Measurements from ENCODE around the gene LRRFIP1.

The LRRFIP1 gene

GRCh38 chr2:237714690-237715458 lies 87.5 kb downstream of the LRRFIP1 start:
- H3K4me1 ChIP-seq (ENCODE audit: control insufficient read depth in 2 of 2, insufficient read depth in 2 of 2, low read length in 2 of 2): peaks cover 19 to 21% of the 10 kb centered on the region in 2 donors
- H3K27ac ChIP-seq (ENCODE audit: low read depth in 2 of 2, low read length in 2 of 2): peak overlapping the region; percentile 71 to 72
- H3K4me3 ChIP-seq (ENCODE audit: low read length in 2 of 2): peak overlapping the region; percentile 53 to 65
- H3K27me3 ChIP-seq (ENCODE audit: control insufficient read depth in 2 of 2, insufficient read depth in 2 of 2, low read length in 2 of 2): no peaks in the 10 kb centered on the region
- peaks cover 14 to 26% of the 10 kb centered on the region in 2 donors for H3K36me3 ChIP-seq (ENCODE audit: control insufficient read depth in 2 of 2, insufficient read depth in 2 of 2, low read length in 2 of 2)
- H3K9ac ChIP-seq (ENCODE audit: low read depth in 1 of 2, low read length in 2 of 2): peak overlapping the region; percentile 26 to 41
- no peaks in the 10 kb centered on the region for H3K9me3 ChIP-seq (ENCODE audit: control insufficient read depth in 2 of 2, low read length in 2 of 2)

GRCh38 chr2:237715459-237715947 lies 88.1 kb downstream of the LRRFIP1 start:
- peak overlapping the region; percentile 53 to 65 for H3K4me3 ChIP-seq (ENCODE audit: low read length in 2 of 2)
- H3K27ac ChIP-seq (ENCODE audit: low read depth in 2 of 2, low read length in 2 of 2): peak overlapping the region; percentile 71 to 72
- H3K27me3 ChIP-seq (ENCODE audit: control insufficient read depth in 2 of 2, insufficient read depth in 2 of 2, low read length in 2 of 2): no peaks in the 10 kb centered on the region
- peaks cover 19 to 21% of the 10 kb centered on the region in 2 donors for H3K4me1 ChIP-seq (ENCODE audit: control insufficient read depth in 2 of 2, insufficient read depth in 2 of 2, low read length in 2 of 2)
- H3K9me3 ChIP-seq (ENCODE audit: control insufficient read depth in 2 of 2, low read length in 2 of 2): no peaks in the 10 kb centered on the region
- peaks cover 16 to 29% of the 10 kb centered on the region in 2 donors for H3K36me3 ChIP-seq (ENCODE audit: control insufficient read depth in 2 of 2, insufficient read depth in 2 of 2, low read length in 2 of 2)
- H3K9ac ChIP-seq (ENCODE audit: low read depth in 1 of 2, low read length in 2 of 2): peak overlapping the region; percentile 26 to 41

GRCh38 chr2:237716011-237716410 lies 88.6 kb downstream of the LRRFIP1 start:
- Histone ChIP-seq H3K9me3 (ENCODE audit: control insufficient read depth in 2 of 2, low read length in 2 of 2) (no peaks in the 10 kb centered on the region), H3K36me3 (ENCODE audit: control insufficient read depth in 2 of 2, insufficient read depth in 2 of 2, low read length in 2 of 2) (peaks cover 16 to 29% of the 10 kb centered on the region in 2 donors), H3K4me1 (ENCODE audit: control insufficient read depth in 2 of 2, insufficient read depth in 2 of 2, low read length in 2 of 2) (peaks cover 19 to 21% of the 10 kb centered on the region in 2 donors), H3K4me3 (ENCODE audit: low read length in 2 of 2) (peak overlapping the region in 1 of 2 donors; percentile 65), H3K27ac (ENCODE audit: low read depth in 2 of 2, low read length in 2 of 2) (peak overlapping the region; percentile 71 to 72), H3K27me3 (ENCODE audit: control insufficient read depth in 2 of 2, insufficient read depth in 2 of 2, low read length in 2 of 2) (no peaks in the 10 kb centered on the region), H3K9ac (ENCODE audit: low read depth in 1 of 2, low read length in 2 of 2) (no peak overlapping the region)

GRCh38 chr2:237717366-237718276 lies 90.2 kb downstream of the LRRFIP1 start:
- peaks cover 19 to 21% of the 10 kb centered on the region in 2 donors for H3K4me1 ChIP-seq (ENCODE audit: control insufficient read depth in 2 of 2, insufficient read depth in 2 of 2, low read length in 2 of 2)
- no peak overlapping the region for H3K9ac ChIP-seq (ENCODE audit: low read depth in 1 of 2, low read length in 2 of 2)
- no peaks in the 10 kb centered on the region for H3K27me3 ChIP-seq (ENCODE audit: control insufficient read depth in 2 of 2, insufficient read depth in 2 of 2, low read length in 2 of 2)
- no peak overlapping the region for H3K4me3 ChIP-seq (ENCODE audit: low read length in 2 of 2)
- H3K36me3 ChIP-seq (ENCODE audit: control insufficient read depth in 2 of 2, insufficient read depth in 2 of 2, low read length in 2 of 2): peaks cover 14 to 20% of the 10 kb centered on the region in 2 donors
- H3K27ac ChIP-seq (ENCODE audit: low read depth in 2 of 2, low read length in 2 of 2): no peak overlapping the region
- no peaks in the 10 kb centered on the region for H3K9me3 ChIP-seq (ENCODE audit: control insufficient read depth in 2 of 2, low read length in 2 of 2)

GRCh38 chr2:237718277-237718634 lies 90.9 kb downstream of the LRRFIP1 start:
- Histone ChIP-seq H3K9me3 (ENCODE audit: control insufficient read depth in 2 of 2, low read length in 2 of 2) (no peaks in the 10 kb centered on the region), H3K36me3 (ENCODE audit: control insufficient read depth in 2 of 2, insufficient read depth in 2 of 2, low read length in 2 of 2) (peaks cover 12 to 20% of the 10 kb centered on the region in 2 donors), H3K27ac (ENCODE audit: low read depth in 2 of 2, low read length in 2 of 2) (no peak overlapping the region), H3K9ac (ENCODE audit: low read depth in 1 of 2, low read length in 2 of 2) (no peak overlapping the region), H3K4me1 (ENCODE audit: control insufficient read depth in 2 of 2, insufficient read depth in 2 of 2, low read length in 2 of 2) (peaks cover 20 to 23% of the 10 kb centered on the region in 2 donors), H3K27me3 (ENCODE audit: control insufficient read depth in 2 of 2, insufficient read depth in 2 of 2, low read length in 2 of 2) (no peaks in the 10 kb centered on the region), H3K4me3 (ENCODE audit: low read length in 2 of 2) (no peak overlapping the region)

GRCh38 chr2:237720444-237720843 lies 93.1 kb downstream of the LRRFIP1 start:
- Histone ChIP-seq H3K27me3 (ENCODE audit: control insufficient read depth in 2 of 2, insufficient read depth in 2 of 2, low read length in 2 of 2) (no peaks in the 10 kb centered on the region), H3K4me1 (ENCODE audit: control insufficient read depth in 2 of 2, insufficient read depth in 2 of 2, low read length in 2 of 2) (peaks cover 18 to 29% of the 10 kb centered on the region in 2 donors), H3K9ac (ENCODE audit: low read depth in 1 of 2, low read length in 2 of 2) (no peak overlapping the region), H3K36me3 (ENCODE audit: control insufficient read depth in 2 of 2, insufficient read depth in 2 of 2, low read length in 2 of 2) (peaks cover 11 to 20% of the 10 kb centered on the region in 2 donors), H3K27ac (ENCODE audit: low read depth in 2 of 2, low read length in 2 of 2) (no peak overlapping the region), H3K4me3 (ENCODE audit: low read length in 2 of 2) (no peak overlapping the region), H3K9me3 (ENCODE audit: control insufficient read depth in 2 of 2, low read length in 2 of 2) (no peaks in the 10 kb centered on the region)

- no peak overlapping the region for H3K27ac ChIP-seq (ENCODE audit: low read depth in 2 of 2, low read length in 2 of 2)
- H3K4me1 ChIP-seq (ENCODE audit: control insufficient read depth in 2 of 2, insufficient read depth in 2 of 2, low read length in 2 of 2): peaks cover 17 to 29% of the 10 kb centered on the region in 2 donors
- no peaks in the 10 kb centered on the region for H3K27me3 ChIP-seq (ENCODE audit: control insufficient read depth in 2 of 2, insufficient read depth in 2 of 2, low read length in 2 of 2)
- no peak overlapping the region for H3K4me3 ChIP-seq (ENCODE audit: low read length in 2 of 2)
- H3K36me3 ChIP-seq (ENCODE audit: control insufficient read depth in 2 of 2, insufficient read depth in 2 of 2, low read length in 2 of 2): peaks cover 11 to 20% of the 10 kb centered on the region in 2 donors
- H3K9ac ChIP-seq (ENCODE audit: low read depth in 1 of 2, low read length in 2 of 2): no peak overlapping the region
- no peaks in the 10 kb centered on the region for H3K9me3 ChIP-seq (ENCODE audit: control insufficient read depth in 2 of 2, low read length in 2 of 2)
Measured at GRCh38 chr2:237720957-237721356, 93.6 kb downstream of the LRRFIP1 start.

- H3K36me3 ChIP-seq (ENCODE audit: control insufficient read depth in 2 of 2, insufficient read depth in 2 of 2, low read length in 2 of 2): peaks cover 11 to 20% of the 10 kb centered on the region in 2 donors
- no peaks in the 10 kb centered on the region for H3K27me3 ChIP-seq (ENCODE audit: control insufficient read depth in 2 of 2, insufficient read depth in 2 of 2, low read length in 2 of 2)
- H3K4me1 ChIP-seq (ENCODE audit: control insufficient read depth in 2 of 2, insufficient read depth in 2 of 2, low read length in 2 of 2): peaks cover 21 to 31% of the 10 kb centered on the region in 2 donors
- no peaks in the 10 kb centered on the region for H3K9me3 ChIP-seq (ENCODE audit: control insufficient read depth in 2 of 2, low read length in 2 of 2)
- H3K9ac ChIP-seq (ENCODE audit: low read depth in 1 of 2, low read length in 2 of 2): no peak overlapping the region
- no peak overlapping the region for H3K27ac ChIP-seq (ENCODE audit: low read depth in 2 of 2, low read length in 2 of 2)
- H3K4me3 ChIP-seq (ENCODE audit: low read length in 2 of 2): no peak overlapping the region
Measured at GRCh38 chr2:237721458-237721857, 94.1 kb downstream of the LRRFIP1 start.

GRCh38 chr2:237722616-237723015 lies 95.2 kb downstream of the LRRFIP1 start:
- Histone ChIP-seq H3K4me3 (ENCODE audit: low read length in 2 of 2) (no peak overlapping the region), H3K9ac (ENCODE audit: low read depth in 1 of 2, low read length in 2 of 2) (no peak overlapping the region), H3K27ac (ENCODE audit: low read depth in 2 of 2, low read length in 2 of 2) (no peak overlapping the region), H3K27me3 (ENCODE audit: control insufficient read depth in 2 of 2, insufficient read depth in 2 of 2, low read length in 2 of 2) (no peaks in the 10 kb centered on the region), H3K4me1 (ENCODE audit: control insufficient read depth in 2 of 2, insufficient read depth in 2 of 2, low read length in 2 of 2) (peaks cover 23 to 40% of the 10 kb centered on the region in 2 donors), H3K36me3 (ENCODE audit: control insufficient read depth in 2 of 2, insufficient read depth in 2 of 2, low read length in 2 of 2) (peaks cover 11 to 17% of the 10 kb centered on the region in 2 donors), H3K9me3 (ENCODE audit: control insufficient read depth in 2 of 2, low read length in 2 of 2) (no peaks in the 10 kb centered on the region)

GRCh38 chr2:237723023-237723422 lies 95.6 kb downstream of the LRRFIP1 start:
- Histone ChIP-seq H3K4me1 (ENCODE audit: control insufficient read depth in 2 of 2, insufficient read depth in 2 of 2, low read length in 2 of 2) (peaks cover 23 to 40% of the 10 kb centered on the region in 2 donors), H3K36me3 (ENCODE audit: control insufficient read depth in 2 of 2, insufficient read depth in 2 of 2, low read length in 2 of 2) (peaks cover 11 to 14% of the 10 kb centered on the region in 2 donors), H3K9ac (ENCODE audit: low read depth in 1 of 2, low read length in 2 of 2) (no peak overlapping the region), H3K27ac (ENCODE audit: low read depth in 2 of 2, low read length in 2 of 2) (peak overlapping the region in 1 of 2 donors; percentile 77), H3K9me3 (ENCODE audit: control insufficient read depth in 2 of 2, low read length in 2 of 2) (no peaks in the 10 kb centered on the region), H3K27me3 (ENCODE audit: control insufficient read depth in 2 of 2, insufficient read depth in 2 of 2, low read length in 2 of 2) (no peaks in the 10 kb centered on the region), H3K4me3 (ENCODE audit: low read length in 2 of 2) (no peak overlapping the region)
